WERI-Rb-1 (cell line): Measurements from ENCODE around the gene CUTA.

Experiments
- DNase-seq: peaks from one replicate; pipeline ENCODE4 v3.0.0-alpha.2; 2020
- H3K27ac ChIP-seq: fragments of 250-450 bp; sonication (Bioruptor Pico); 2 replicates; pipeline ENCODE4 v1.5.1; 2020; ENCODE audit warnings: mild to moderate bottlenecking, moderate library complexity
- H3K27me3 ChIP-seq: fragments of 250-450 bp; sonication (Bioruptor Pico); 2 replicates; pipeline ENCODE4 v1.5.1; 2021; ENCODE audit warnings: mild to moderate bottlenecking, low read depth, moderate library complexity; ENCODE audit not compliant: insufficient read depth, severe bottlenecking
- H3K36me3 ChIP-seq: fragments of 250-450 bp; sonication (Bioruptor Pico); 2 replicates; pipeline ENCODE4 v1.5.1; 2020; ENCODE audit warnings: mild to moderate bottlenecking, moderate library complexity
- H3K4me3 ChIP-seq: 2 replicates; pipeline ENCODE4 v1.5.1; 2011; ENCODE audit warnings: low read depth, mild to moderate bottlenecking, control low read depth, low read length
- H3K9me3 ChIP-seq: fragments of 250-450 bp; sonication (Bioruptor Pico); 2 replicates; pipeline ENCODE4 v1.5.1; 2021; ENCODE audit warnings: mild to moderate bottlenecking, moderate library complexity; ENCODE audit not compliant: severe bottlenecking
- CTCF ChIP-seq: IDR thresholded peaks from 2 replicates; pipeline ENCODE4 v1.5.1; 2011; ENCODE audit warnings: low read depth, mild to moderate bottlenecking, control low read depth, inconsistent platforms, low read length

The CUTA gene

GRCh38 chr6:33432546-33432945 is 14.6 kb upstream of the CUTA start:
- no peak overlapping the region for H3K4me3 ChIP-seq
- no peak for TF ChIP-seq CTCF
- H3K9me3 ChIP-seq: no peaks in the 10 kb centered on the region
- H3K27ac ChIP-seq: no peak overlapping the region
- peaks cover 76% of the 10 kb centered on the region for H3K36me3 ChIP-seq
- DNase-seq: no peak
- H3K27me3 ChIP-seq: no peaks in the 10 kb centered on the region

GRCh38 chr6:33431880-33432541 is 14.1 kb upstream of the CUTA start:
- no peaks in the 10 kb centered on the region for H3K9me3 ChIP-seq
- DNase-seq: no peak
- no peak for TF ChIP-seq CTCF
- no peak overlapping the region for H3K4me3 ChIP-seq
- peaks cover 73% of the 10 kb centered on the region for H3K36me3 ChIP-seq
- H3K27me3 ChIP-seq: no peaks in the 10 kb centered on the region
- no peak overlapping the region for H3K27ac ChIP-seq

GRCh38 chr6:33430991-33431879 is 13.3 kb upstream of the CUTA start:
- H3K4me3 ChIP-seq: no peak overlapping the region
- no peak for TF ChIP-seq CTCF
- DNase-seq: peak; percentile 89
- H3K27ac ChIP-seq: no peak overlapping the region
- H3K36me3 ChIP-seq: peaks cover 67% of the 10 kb centered on the region
- H3K9me3 ChIP-seq: no peaks in the 10 kb centered on the region
- H3K27me3 ChIP-seq: no peaks in the 10 kb centered on the region

- no peak for TF ChIP-seq CTCF
- Histone ChIP-seq H3K4me3 (no peak overlapping the region), H3K27ac (no peak overlapping the region), H3K36me3 (peaks cover 58% of the 10 kb centered on the region), H3K27me3 (no peaks in the 10 kb centered on the region), H3K9me3 (no peaks in the 10 kb centered on the region)
- no peak for DNase-seq
These were observed 12.4 kb upstream of the CUTA start for GRCh38 chr6:33430334-33430733.

- TF ChIP-seq CTCF: no peak
- no peak for DNase-seq
- Histone ChIP-seq H3K9me3 (no peaks in the 10 kb centered on the region), H3K4me3 (no peak overlapping the region), H3K27ac (no peak overlapping the region), H3K27me3 (no peaks in the 10 kb centered on the region), H3K36me3 (peaks cover 58% of the 10 kb centered on the region)
These were observed 11.8 kb upstream of the CUTA start for GRCh38 chr6:33429750-33430052.
